Measurements from ENCODE around the gene NEAT1. TPM values are rescaled to one million over a fixed set of nuclear protein-coding genes. Genes with fewer than 3 reads are reported as not detected.
A peak's percentile ranks its signal among the peaks of the same experiment; 100 is the strongest.
"Not testable (repeated sequence)": the region's sequence is repeated elsewhere in the genome, so short reads cannot be mapped to it uniquely, and the experiment has no call there.

Gene NEAT1
- total and polyA plus RNA-seq, 4 donors, result 239 to 1,734 (median 1,437) TPM

- Histone ChIP-seq H3K9me3 (ENCODE audit: control insufficient read depth, low read length) (no peaks in the 10 kb centered on the region), H3K36me3 (ENCODE audit: control insufficient read depth in 1 of 2, insufficient read depth in 2 of 2, low read length in 1 of 2) (peaks cover 0 to 10% of the 10 kb centered on the region in 2 donors), H3K27me3 (ENCODE audit: control insufficient read depth in 1 of 2, insufficient read depth in 2 of 2, low read length in 1 of 2) (no peaks in the 10 kb centered on the region), H3K27ac (ENCODE audit: low read depth in 1 of 2, low read length in 2 of 2) (no peak overlapping the region), H3K4me1 (ENCODE audit: control insufficient read depth in 1 of 2, insufficient read depth in 2 of 2, low read length in 2 of 2) (no peaks in the 10 kb centered on the region), H3K4me3 (ENCODE audit: low read length in 2 of 2) (no peak overlapping the region)
- DNase-seq (peak; percentile 45 to 75), ATAC-seq (ENCODE audit: low FRiP score) (no peak)
- intact Hi-C loops (cut with DNase I), result no loop called here
- 85 to 86% methylated on average over 24 of the region's 24 CpGs for WGBS, 2 donors
These were observed 10.1 kb upstream of the NEAT1 start for GRCh38 chr11:65412271-65413076.

DNA sequence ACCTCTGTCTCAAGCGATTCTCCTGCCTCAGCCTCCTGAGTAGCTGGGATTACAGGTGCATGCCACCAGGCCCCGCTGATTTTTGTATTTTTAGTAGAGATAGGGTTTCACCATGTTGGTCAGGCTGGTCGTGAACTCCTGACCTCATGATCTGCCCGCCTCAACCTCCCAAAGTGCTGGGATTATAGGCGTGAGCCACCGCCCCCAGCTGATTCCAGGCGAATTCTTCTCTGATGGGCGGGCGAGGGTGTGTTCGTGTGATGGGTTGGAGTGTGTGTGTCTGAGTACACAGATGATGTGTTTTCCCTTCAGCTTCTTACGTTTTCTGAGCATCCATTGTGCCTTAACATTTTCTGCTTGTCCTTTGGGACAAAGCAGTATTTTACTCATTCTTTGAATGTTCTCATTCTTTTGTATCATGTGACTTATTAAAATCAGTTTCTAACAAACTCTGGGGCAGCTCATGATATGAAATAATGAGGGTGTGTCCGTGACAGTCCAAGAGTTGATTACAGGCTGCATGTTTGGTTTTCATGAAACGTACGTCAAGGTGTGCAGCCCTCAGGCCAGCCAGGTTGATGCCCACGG lies 9.4 kb upstream of the NEAT1 start:
- intact Hi-C loops (cut with DNase I); H3K27me3 ChIP-seq (ENCODE audit: control insufficient read depth in 1 of 2, insufficient read depth in 2 of 2, low read length in 1 of 2); ATAC-seq (ENCODE audit: low FRiP score); H3K4me1 ChIP-seq (ENCODE audit: control insufficient read depth in 1 of 2, insufficient read depth in 2 of 2, low read length in 2 of 2); H3K4me3 ChIP-seq (ENCODE audit: low read length in 2 of 2); H3K27ac ChIP-seq (ENCODE audit: low read depth in 1 of 2, low read length in 2 of 2); H3K9me3 ChIP-seq (ENCODE audit: control insufficient read depth, low read length): not testable (repeated sequence)
- peak in 1 of 2 donors; percentile 40 for DNase-seq
- peaks cover 0 to 10% of the 10 kb centered on the region in 2 donors for H3K36me3 ChIP-seq (ENCODE audit: control insufficient read depth in 1 of 2, insufficient read depth in 2 of 2, low read length in 1 of 2)
- WGBS, 2 donors, result 85 to 89% methylated on average over 15 of the region's 15 CpGs

DNA sequence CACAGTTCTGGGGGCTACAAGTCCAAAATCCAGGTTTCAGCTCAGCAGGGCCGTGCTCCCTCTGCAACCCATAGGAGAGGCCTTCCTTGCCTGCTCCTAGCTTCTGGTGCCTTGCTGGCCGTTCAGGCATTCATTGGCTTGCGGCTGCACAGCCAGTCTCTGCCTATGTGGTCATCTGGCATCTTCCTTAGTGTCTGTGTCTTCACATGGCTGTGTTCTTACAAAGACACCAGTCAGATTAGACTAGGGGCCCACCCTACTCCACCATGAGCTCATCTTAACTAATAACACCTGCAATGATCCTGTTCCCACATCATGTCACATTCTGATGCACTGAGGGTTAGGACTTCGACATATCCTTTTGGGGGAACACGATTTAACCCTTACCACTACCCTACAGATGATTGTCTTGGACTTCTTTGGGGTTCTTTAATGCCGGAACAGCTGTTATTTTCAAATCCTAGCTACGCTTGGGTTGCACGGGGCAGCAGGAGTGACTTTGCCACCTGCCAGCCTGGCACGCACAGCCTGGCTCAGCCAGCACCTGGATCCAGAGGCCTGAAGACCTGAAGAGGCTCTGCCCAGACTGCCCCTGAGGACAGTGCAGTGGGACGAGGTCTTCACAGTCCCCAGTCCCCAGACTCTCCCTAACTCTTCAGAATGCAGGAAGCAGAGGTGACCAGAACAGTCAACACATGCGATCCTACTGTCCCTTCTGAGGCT lies 7.7 kb upstream of the NEAT1 start:
- DNase-seq (peak in 1 of 2 donors; percentile 51), ATAC-seq (ENCODE audit: low FRiP score) (no peak)
- Histone ChIP-seq H3K36me3 (ENCODE audit: control insufficient read depth in 1 of 2, insufficient read depth in 2 of 2, low read length in 1 of 2) (peaks cover 0 to 10% of the 10 kb centered on the region in 2 donors), H3K27me3 (ENCODE audit: control insufficient read depth in 1 of 2, insufficient read depth in 2 of 2, low read length in 1 of 2) (no peaks in the 10 kb centered on the region), H3K4me1 (ENCODE audit: control insufficient read depth in 1 of 2, insufficient read depth in 2 of 2, low read length in 2 of 2) (no peaks in the 10 kb centered on the region), H3K27ac (ENCODE audit: low read depth in 1 of 2, low read length in 2 of 2) (no peak overlapping the region), H3K9me3 (ENCODE audit: control insufficient read depth, low read length) (no peaks in the 10 kb centered on the region), H3K4me3 (ENCODE audit: low read length in 2 of 2) (no peak overlapping the region)
- intact Hi-C loops (cut with DNase I), result loop anchor here (5.0 kb wide), 2 partner anchors 33 to 48 kb away; partner anchors contain the start of gene SLC25A45 (in 1 of the 2)
- 75 to 80% methylated on average over 11 of the region's 11 CpGs for WGBS, 2 donors

GRCh38 chr11:65415499-65416340 lies 6.9 kb upstream of the NEAT1 start:
- 58 to 61% methylated on average over 11 of the region's 11 CpGs for WGBS, 2 donors
- intact Hi-C loops (cut with DNase I), result loop anchor here (2.0 to 5.0 kb wide), 5 partner anchors 33 to 95 kb away; partner anchors contain the start of gene SLC25A45 (in 1 of the 2)
- Histone ChIP-seq H3K36me3 (ENCODE audit: control insufficient read depth in 1 of 2, insufficient read depth in 2 of 2, low read length in 1 of 2) (peaks cover 0 to 10% of the 10 kb centered on the region in 2 donors), H3K27ac (ENCODE audit: low read depth in 1 of 2, low read length in 2 of 2) (no peak overlapping the region), H3K9me3 (ENCODE audit: control insufficient read depth, low read length) (no peaks in the 10 kb centered on the region), H3K27me3 (ENCODE audit: control insufficient read depth in 1 of 2, insufficient read depth in 2 of 2, low read length in 1 of 2) (no peaks in the 10 kb centered on the region), H3K4me3 (ENCODE audit: low read length in 2 of 2) (no peak overlapping the region), H3K4me1 (ENCODE audit: control insufficient read depth in 1 of 2, insufficient read depth in 2 of 2, low read length in 2 of 2) (no peaks in the 10 kb centered on the region)
- DNase-seq (peak; percentile 48 to 69), ATAC-seq (ENCODE audit: low FRiP score) (no peak)

DNA sequence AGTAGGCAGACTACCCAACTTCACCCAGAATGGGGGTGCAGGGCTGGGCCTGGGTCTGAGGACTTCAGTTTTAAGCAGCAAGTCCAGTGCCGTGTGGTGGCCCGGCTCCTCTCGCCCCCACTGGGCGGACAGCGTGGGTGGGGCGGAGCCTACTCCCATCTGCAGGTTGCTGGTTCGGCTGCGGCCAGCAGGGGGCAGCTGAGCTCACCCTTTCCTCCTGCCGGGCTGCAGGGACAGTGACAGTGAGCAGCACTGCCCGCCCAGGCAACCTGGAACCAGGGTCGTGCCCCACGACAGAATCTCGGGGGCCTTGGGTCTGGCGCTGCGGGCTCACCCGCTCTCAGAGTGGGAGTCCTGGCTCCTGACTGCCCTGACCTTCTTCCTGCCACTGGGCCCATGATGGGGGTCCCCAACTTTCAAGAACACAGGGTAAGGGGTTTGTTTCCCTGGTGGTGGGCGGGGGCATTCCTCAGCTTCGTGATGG lies 6.2 kb upstream of the NEAT1 start:
- peak; percentile 73 for ATAC-seq (ENCODE audit: low FRiP score)
- H3K36me3 ChIP-seq (ENCODE audit: control insufficient read depth in 1 of 2, insufficient read depth in 2 of 2, low read length in 1 of 2), result peaks cover 0 to 6% of the 10 kb centered on the region in 2 donors
- peak; percentile 95 to 97 for DNase-seq
- H3K27ac ChIP-seq (ENCODE audit: low read depth in 1 of 2, low read length in 2 of 2), result peak overlapping the region in 1 of 2 donors; percentile 97
- no peak overlapping the region for H3K4me3 ChIP-seq (ENCODE audit: low read length in 2 of 2)
- WGBS, 2 donors, result 2 to 3% methylated on average over 18 of the region's 18 CpGs
- H3K27me3 ChIP-seq (ENCODE audit: control insufficient read depth in 1 of 2, insufficient read depth in 2 of 2, low read length in 1 of 2), result no peaks in the 10 kb centered on the region
- H3K9me3 ChIP-seq (ENCODE audit: control insufficient read depth, low read length), result no peaks in the 10 kb centered on the region
- intact Hi-C loops (cut with DNase I), result loop anchor here (2.0 to 5.0 kb wide), 5 partner anchors 34 to 94 kb away; partner anchors contain the start of gene SLC25A45 (in 1 of the 2)
- H3K4me1 ChIP-seq (ENCODE audit: control insufficient read depth in 1 of 2, insufficient read depth in 2 of 2, low read length in 2 of 2), result no peaks in the 10 kb centered on the region

- ATAC-seq (ENCODE audit: low FRiP score) (no peak), DNase-seq (peak; percentile 73 to 83)
- H3K4me3 ChIP-seq (ENCODE audit: low read length in 2 of 2), result no peak overlapping the region
- 20 to 24% methylated on average over 14 of the region's 14 CpGs for WGBS, 2 donors
- no peaks in the 10 kb centered on the region for H3K4me1 ChIP-seq (ENCODE audit: control insufficient read depth in 1 of 2, insufficient read depth in 2 of 2, low read length in 2 of 2)
- H3K36me3 ChIP-seq (ENCODE audit: control insufficient read depth in 1 of 2, insufficient read depth in 2 of 2, low read length in 1 of 2), result peaks cover 0 to 4% of the 10 kb centered on the region in 2 donors
- no peaks in the 10 kb centered on the region for H3K9me3 ChIP-seq (ENCODE audit: control insufficient read depth, low read length)
- peak overlapping the region; percentile 97 for H3K27ac ChIP-seq (ENCODE audit: low read depth in 1 of 2, low read length in 2 of 2)
- no peaks in the 10 kb centered on the region for H3K27me3 ChIP-seq (ENCODE audit: control insufficient read depth in 1 of 2, insufficient read depth in 2 of 2, low read length in 1 of 2)
- intact Hi-C loops (cut with DNase I), result loop anchor here (2.0 to 5.0 kb wide), 5 partner anchors 35 to 94 kb away; partner anchors contain the start of gene SLC25A45 (in 1 of the 2)
These were observed 5.5 kb upstream of the NEAT1 start for GRCh38 chr11:65416841-65417701.

DNA sequence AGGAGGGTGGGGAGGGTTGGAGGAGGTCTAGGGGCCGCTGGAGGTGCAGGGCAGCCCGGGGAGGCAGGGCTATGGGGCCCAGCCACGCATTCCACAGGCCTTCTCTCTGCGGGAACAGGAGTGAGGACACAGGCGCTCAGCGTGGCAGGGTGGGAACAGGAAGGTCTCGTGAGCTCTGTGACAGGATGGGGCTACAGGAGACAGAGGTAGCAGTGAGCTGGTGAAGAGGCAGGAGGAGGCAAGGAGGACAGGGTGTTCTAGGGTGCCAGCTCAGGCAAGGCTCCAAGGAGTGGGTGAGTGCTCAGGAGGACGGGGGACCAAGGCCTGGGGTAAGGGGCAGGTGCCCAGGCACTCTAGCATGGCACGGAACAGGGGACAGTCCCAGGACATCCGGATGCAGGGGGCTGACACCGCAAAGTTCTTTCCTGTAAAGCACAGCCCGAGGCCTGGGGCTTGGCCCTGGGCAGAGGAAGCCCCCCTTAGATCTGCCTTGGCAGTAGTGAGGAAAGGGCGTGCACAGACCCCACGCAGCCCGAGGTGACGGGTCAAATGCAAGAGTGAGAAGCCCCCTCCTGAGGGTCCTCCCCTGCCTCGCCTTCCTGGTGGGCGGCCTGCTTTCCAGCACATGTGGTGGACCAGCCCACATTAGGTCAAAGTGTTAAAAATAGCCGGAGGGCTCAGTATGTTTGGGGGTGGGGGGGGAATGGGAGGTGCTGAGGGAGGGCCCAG lies 4.7 kb upstream of the NEAT1 start:
- intact Hi-C loops (cut with DNase I), result loop anchor here (2.0 to 5.0 kb wide), 5 partner anchors 36 to 93 kb away; partner anchors contain the start of gene SLC25A45 (in 1 of the 2)
- Histone ChIP-seq H3K27ac (ENCODE audit: low read depth in 1 of 2, low read length in 2 of 2) (peak overlapping the region; percentile 97), H3K27me3 (ENCODE audit: control insufficient read depth in 1 of 2, insufficient read depth in 2 of 2, low read length in 1 of 2) (peaks cover 0 to 1% of the 10 kb centered on the region in 2 donors), H3K4me1 (ENCODE audit: control insufficient read depth in 1 of 2, insufficient read depth in 2 of 2, low read length in 2 of 2) (no peaks in the 10 kb centered on the region), H3K9me3 (ENCODE audit: control insufficient read depth, low read length) (no peaks in the 10 kb centered on the region), H3K36me3 (ENCODE audit: control insufficient read depth in 1 of 2, insufficient read depth in 2 of 2, low read length in 1 of 2) (no peaks in the 10 kb centered on the region), H3K4me3 (ENCODE audit: low read length in 2 of 2) (no peak overlapping the region)
- DNase-seq, result peak; percentile 81 to 87
- 6 to 10% methylated on average over 18 to 19 of the region's 19 CpGs for WGBS, 2 donors
- no peak for ATAC-seq (ENCODE audit: low FRiP score)
